ENCODE data around the gene MYT1. TPM values are rescaled to one million over a fixed set of nuclear protein-coding genes. Genes with fewer than 3 reads are reported as not detected.
A peak's percentile ranks its signal among the peaks of the same experiment; 100 is the strongest.

MYT1 gene
- total and polyA plus RNA-seq, 5 donors, result 0.31 to 1.5 (median 1.2) TPM

GRCh38 chr20:64244870-64245603 lies 80.8 kb downstream of the MYT1 start:
- no peaks in the 10 kb centered on the region for H3K4me1 ChIP-seq (ENCODE audit: control insufficient read depth, insufficient read depth, low read length)
- WGBS, result 67% methylated on average over 8 of the region's 8 CpGs
- intact Hi-C loops (cut with DNase I), result no loop called here
- no peaks in the 10 kb centered on the region for H3K9me3 ChIP-seq (ENCODE audit: control insufficient read depth, low read length)
- DNase-seq (no peak), ATAC-seq (no peak)
- H3K27ac ChIP-seq (ENCODE audit: low read length), result no peak overlapping the region
- H3K27me3 ChIP-seq (ENCODE audit: control insufficient read depth, insufficient read depth), result no peaks in the 10 kb centered on the region
- no peak overlapping the region for H3K4me3 ChIP-seq (ENCODE audit: low read length)

- H3K4me1 ChIP-seq (ENCODE audit: control insufficient read depth, insufficient read depth, low read length), result no peaks in the 10 kb centered on the region
- no peak overlapping the region for H3K4me3 ChIP-seq (ENCODE audit: low read length)
- intact Hi-C loops (cut with DNase I), result no loop called here
- H3K27me3 ChIP-seq (ENCODE audit: control insufficient read depth, insufficient read depth), result no peaks in the 10 kb centered on the region
- DNase-seq (no peak), ATAC-seq (no peak)
- H3K9me3 ChIP-seq (ENCODE audit: control insufficient read depth, low read length), result no peaks in the 10 kb centered on the region
- H3K27ac ChIP-seq (ENCODE audit: low read length), result no peak overlapping the region
- WGBS, result 87% methylated on average over 9 of the region's 9 CpGs
These were observed 81.7 kb downstream of the MYT1 start for GRCh38 chr20:64245746-64246595.

DNA sequence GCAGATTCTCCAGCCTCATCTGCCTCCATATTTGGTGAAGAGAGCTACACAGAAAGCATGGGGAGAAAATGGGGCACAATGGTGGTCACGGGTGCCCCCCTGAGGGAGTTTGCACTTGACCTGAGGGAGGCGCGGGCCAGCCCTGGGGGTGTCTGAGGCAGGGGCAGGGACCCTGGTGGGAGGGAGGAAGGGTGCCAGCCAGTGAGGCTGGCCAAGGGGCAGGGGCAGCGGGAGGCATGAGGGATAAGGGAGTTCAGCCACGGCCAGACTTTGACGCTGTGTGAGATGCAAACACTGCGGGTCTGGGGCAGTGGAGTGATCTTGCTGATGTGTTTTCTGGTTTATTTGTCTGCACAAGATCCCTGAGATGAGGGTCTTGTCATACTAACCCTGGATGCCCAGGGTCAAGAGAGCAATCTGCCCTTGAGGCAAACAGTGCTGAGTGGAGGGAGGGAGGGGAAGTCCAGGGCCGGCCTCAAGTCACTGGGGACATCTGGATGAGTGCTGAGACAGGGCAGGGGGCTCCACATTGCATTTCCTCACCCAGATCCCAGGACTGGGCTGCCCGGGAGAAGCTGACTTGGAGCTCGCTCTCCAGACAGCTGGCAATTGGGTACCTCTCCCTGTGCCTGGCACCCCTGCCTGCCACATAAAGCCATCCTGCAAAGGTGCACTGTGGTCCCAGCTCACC lies 82.5 kb downstream of the MYT1 start:
- H3K4me1 ChIP-seq (ENCODE audit: control insufficient read depth, insufficient read depth, low read length), result no peaks in the 10 kb centered on the region
- DNase-seq (no peak), ATAC-seq (no peak)
- H3K27ac ChIP-seq (ENCODE audit: low read length), result no peak overlapping the region
- no peaks in the 10 kb centered on the region for H3K9me3 ChIP-seq (ENCODE audit: control insufficient read depth, low read length)
- no peaks in the 10 kb centered on the region for H3K27me3 ChIP-seq (ENCODE audit: control insufficient read depth, insufficient read depth)
- WGBS, result 81% methylated on average over 10 of the region's 10 CpGs
- no peak overlapping the region for H3K4me3 ChIP-seq (ENCODE audit: low read length)
- intact Hi-C loops (cut with DNase I), result no loop called here

- Histone ChIP-seq H3K27ac (ENCODE audit: low read length) (no peak overlapping the region), H3K4me1 (ENCODE audit: control insufficient read depth, insufficient read depth, low read length) (no peaks in the 10 kb centered on the region), H3K9me3 (ENCODE audit: control insufficient read depth, low read length) (no peaks in the 10 kb centered on the region), H3K4me3 (ENCODE audit: low read length) (no peak overlapping the region), H3K27me3 (ENCODE audit: control insufficient read depth, insufficient read depth) (no peaks in the 10 kb centered on the region)
- DNase-seq (no peak), ATAC-seq (no peak)
- WGBS, result 82% methylated on average over 9 of the region's 9 CpGs
- intact Hi-C loops (cut with DNase I), result no loop called here
These were observed 83.0 kb downstream of the MYT1 start for GRCh38 chr20:64247307-64247618.

- intact Hi-C loops (cut with DNase I), result no loop called here
- H3K27ac ChIP-seq (ENCODE audit: low read length), result no peak overlapping the region
- H3K27me3 ChIP-seq (ENCODE audit: control insufficient read depth, insufficient read depth), result no peaks in the 10 kb centered on the region
- DNase-seq, result no peak
- no peak overlapping the region for H3K4me3 ChIP-seq (ENCODE audit: low read length)
- ATAC-seq, result no peak
- 62% methylated on average over 33 of the region's 33 CpGs for WGBS
- no peaks in the 10 kb centered on the region for H3K4me1 ChIP-seq (ENCODE audit: control insufficient read depth, insufficient read depth, low read length)
- H3K9me3 ChIP-seq (ENCODE audit: control insufficient read depth, low read length), result no peaks in the 10 kb centered on the region
These were observed 84.0 kb downstream of the MYT1 start for GRCh38 chr20:64247970-64248841.

DNA sequence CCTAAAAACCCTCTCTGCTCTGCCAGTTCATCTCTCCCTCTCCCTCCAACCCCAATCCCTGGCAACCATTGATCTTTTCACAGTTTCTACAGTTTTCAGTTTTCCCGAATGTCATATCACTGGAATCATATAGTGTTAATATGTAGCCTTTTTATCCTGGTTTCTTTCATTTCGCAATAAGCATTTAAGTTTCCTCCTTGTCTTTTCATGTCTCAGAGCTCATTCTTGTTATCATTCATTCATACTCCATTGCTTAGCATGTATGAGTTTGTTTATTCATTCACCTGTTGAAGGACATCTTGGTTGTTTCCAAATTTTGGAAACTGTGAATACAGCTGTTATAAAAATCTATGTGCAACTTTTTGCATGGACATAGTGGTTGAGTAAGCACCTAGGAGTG lies 85.8 kb downstream of the MYT1 start:
- H3K27me3 ChIP-seq (ENCODE audit: control insufficient read depth, insufficient read depth), result no peaks in the 10 kb centered on the region
- no peak for ATAC-seq

GRCh38 chr20:64253000-64253383 lies 88.7 kb downstream of the MYT1 start:
- H3K27ac ChIP-seq (ENCODE audit: low read length), result no peak overlapping the region
- 93% methylated on average over 4 of the region's 4 CpGs for WGBS
- DNase-seq (no peak), ATAC-seq (no peak)
- H3K4me3 ChIP-seq (ENCODE audit: low read length), result no peak overlapping the region
- H3K27me3 ChIP-seq (ENCODE audit: control insufficient read depth, insufficient read depth), result no peaks in the 10 kb centered on the region
- intact Hi-C loops (cut with DNase I), result no loop called here
- no peaks in the 10 kb centered on the region for H3K9me3 ChIP-seq (ENCODE audit: control insufficient read depth, low read length)
- H3K4me1 ChIP-seq (ENCODE audit: control insufficient read depth, insufficient read depth, low read length), result peaks cover 4% of the 10 kb centered on the region

More for the DNA sequence above, 85.8 kb downstream of the MYT1 start:
- no peaks in the 10 kb centered on the region for H3K9me3 ChIP-seq (ENCODE audit: control insufficient read depth, low read length)
- H3K4me1 ChIP-seq (ENCODE audit: control insufficient read depth, insufficient read depth, low read length), result no peaks in the 10 kb centered on the region
- DNase-seq, result no peak
- intact Hi-C loops (cut with DNase I), result no loop called here
- WGBS, result 75% methylated on average over 2 of the region's 2 CpGs
- H3K4me3 ChIP-seq (ENCODE audit: low read length), result no peak overlapping the region
- H3K27ac ChIP-seq (ENCODE audit: low read length), result no peak overlapping the region

GRCh38 chr20:64253443-64253842 lies 89.2 kb downstream of the MYT1 start:
- ATAC-seq, result no peak
- Histone ChIP-seq H3K27ac (ENCODE audit: low read length) (no peak overlapping the region), H3K9me3 (ENCODE audit: control insufficient read depth, low read length) (no peaks in the 10 kb centered on the region), H3K4me1 (ENCODE audit: control insufficient read depth, insufficient read depth, low read length) (peaks cover 4% of the 10 kb centered on the region), H3K4me3 (ENCODE audit: low read length) (no peak overlapping the region), H3K27me3 (ENCODE audit: control insufficient read depth, insufficient read depth) (no peaks in the 10 kb centered on the region)
- no peak for DNase-seq
- intact Hi-C loops (cut with DNase I), result no loop called here
- 93% methylated on average over 4 of the region's 4 CpGs for WGBS

- Histone ChIP-seq H3K4me1 (ENCODE audit: control insufficient read depth, insufficient read depth, low read length) (peaks cover 4% of the 10 kb centered on the region), H3K9me3 (ENCODE audit: control insufficient read depth, low read length) (no peaks in the 10 kb centered on the region), H3K27ac (ENCODE audit: low read length) (no peak overlapping the region), H3K27me3 (ENCODE audit: control insufficient read depth, insufficient read depth) (no peaks in the 10 kb centered on the region), H3K4me3 (ENCODE audit: low read length) (no peak overlapping the region)
- intact Hi-C loops (cut with DNase I), result no loop called here
- DNase-seq (no peak), ATAC-seq (no peak)
- WGBS, result 90% methylated on average over 5 of the region's 5 CpGs
These were observed 89.9 kb downstream of the MYT1 start for GRCh38 chr20:64254156-64254555.

DNA sequence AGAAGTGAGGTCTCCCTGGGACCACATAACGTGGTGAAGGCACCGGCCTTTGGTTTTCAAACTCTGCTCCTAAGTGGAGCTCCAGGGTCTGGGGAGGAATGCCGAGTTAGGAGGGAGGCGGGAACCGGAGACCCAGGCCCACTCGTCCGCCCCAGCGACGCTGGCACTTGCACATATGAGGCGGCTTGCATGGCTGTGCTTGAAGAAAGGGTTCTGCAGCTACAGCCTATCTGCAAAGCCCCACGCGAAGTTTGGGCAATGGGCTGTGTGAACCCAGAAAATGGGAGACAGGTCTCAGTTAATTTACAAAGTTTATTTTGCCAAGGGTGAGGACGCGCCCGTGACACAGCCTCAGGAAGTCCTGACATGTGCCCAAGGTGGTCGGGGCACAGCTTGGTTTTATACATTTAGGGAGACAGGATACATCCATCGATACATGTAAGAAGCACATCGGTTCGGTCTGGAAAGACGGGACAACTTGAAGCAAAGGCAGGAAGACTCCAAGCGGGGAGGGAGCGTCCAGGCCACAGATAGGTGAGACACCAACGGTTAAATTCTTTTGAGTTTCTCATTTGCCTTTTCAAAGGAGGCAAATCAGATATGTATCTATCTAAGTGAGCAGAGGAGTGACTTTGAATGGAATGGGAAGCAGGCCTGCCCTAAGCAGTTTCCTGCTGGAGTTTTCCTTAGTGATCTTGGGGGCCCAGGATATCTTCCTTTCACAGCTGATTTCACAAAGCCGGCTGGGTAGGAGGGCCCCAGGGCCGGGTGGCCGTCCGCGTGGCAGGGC lies 90.5 kb downstream of the MYT1 start:
- intact Hi-C loops (cut with DNase I), result no loop called here
- Histone ChIP-seq H3K4me1 (ENCODE audit: control insufficient read depth, insufficient read depth, low read length) (peaks cover 4% of the 10 kb centered on the region), H3K9me3 (ENCODE audit: control insufficient read depth, low read length) (no peaks in the 10 kb centered on the region), H3K4me3 (ENCODE audit: low read length) (peak overlapping the region; percentile 82), H3K27ac (ENCODE audit: low read length) (peak overlapping the region; percentile 90), H3K27me3 (ENCODE audit: control insufficient read depth, insufficient read depth) (no peaks in the 10 kb centered on the region)
- DNase-seq (no peak), ATAC-seq (no peak)
- 72% methylated on average over 28 of the region's 28 CpGs for WGBS

All from right cardiac atrium (tissue), 5 donors.